NCI-H510A treated with DMSO at 0.1 percent for 48 hours (cell line): ENCODE measurements around the gene MGMT.

Experiments used
- DNase-seq: peaks from one replicate; lab custom pipeline; 2025; lab: John Stamatoyannopoulos, UW

Gene MGMT

DNA sequence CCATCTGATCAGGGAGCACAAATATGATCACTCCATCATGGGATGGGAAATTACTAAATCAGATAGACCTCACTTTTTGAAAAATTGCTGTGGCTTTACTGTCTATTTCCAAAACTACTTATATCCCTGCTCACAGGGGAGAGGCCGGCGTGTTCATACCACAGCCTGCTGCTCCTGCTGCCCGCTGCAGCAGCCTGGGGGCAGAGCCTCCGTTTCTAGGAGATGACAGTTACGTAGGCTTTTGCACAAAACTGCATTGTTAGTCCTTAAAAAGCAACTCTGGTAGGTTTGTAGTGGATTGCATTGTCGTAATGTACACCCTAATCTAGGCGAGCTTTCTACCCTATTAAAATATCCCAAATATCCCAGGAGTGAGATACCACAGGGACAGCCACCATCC lies 293.4 kb downstream of the MGMT start:
- no peak for DNase-seq

- no peak for DNase-seq
These were observed 294.3 kb downstream of the MGMT start for GRCh38 chr10:129761197-129761972.

DNA sequence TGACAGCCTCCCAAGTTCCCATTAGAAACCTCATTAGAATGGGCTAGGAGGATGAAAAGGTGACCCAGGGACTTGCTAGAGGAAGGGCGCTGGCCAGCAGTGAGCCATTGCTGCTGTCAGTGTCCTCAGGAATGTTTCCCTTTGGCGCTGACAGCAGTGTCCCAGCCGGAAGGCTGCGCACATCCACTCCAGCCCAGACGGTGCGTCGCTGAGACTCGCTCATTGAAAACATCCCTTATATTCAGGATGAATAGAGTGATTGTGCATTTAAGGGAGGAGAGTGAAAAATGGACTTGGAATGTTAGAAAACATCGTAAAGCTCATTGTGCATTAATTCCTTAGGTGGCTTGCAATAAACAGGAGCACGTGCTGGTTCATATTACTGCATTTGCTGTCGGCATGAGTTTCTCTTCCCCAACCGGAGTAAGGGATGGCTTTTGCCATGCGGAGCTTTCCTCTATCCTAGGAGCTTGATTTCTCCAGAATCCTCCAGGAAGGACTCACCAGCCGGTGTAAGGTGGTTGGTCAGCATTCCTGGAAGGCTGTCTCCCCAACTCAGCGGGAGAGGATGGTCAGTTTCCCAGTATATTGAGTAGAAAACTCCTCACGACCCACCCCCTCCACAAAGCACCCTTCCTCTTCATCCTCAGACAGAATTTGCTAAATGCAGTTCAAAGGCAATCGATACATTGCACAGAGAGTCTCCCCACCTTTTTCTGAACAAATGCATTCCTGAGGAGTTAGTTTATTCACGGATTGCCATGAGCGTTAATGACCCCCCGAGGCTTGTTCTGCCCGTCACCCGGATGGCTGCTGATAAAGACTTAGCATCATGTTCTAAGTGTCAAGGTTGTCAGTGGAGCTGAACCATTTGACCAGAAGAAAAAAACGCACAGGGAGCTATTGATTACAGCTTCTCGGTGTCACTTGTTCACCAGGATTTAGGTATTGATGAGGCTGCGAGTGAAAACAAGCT lies 295.2 kb downstream of the MGMT start:
- no peak for DNase-seq

DNA sequence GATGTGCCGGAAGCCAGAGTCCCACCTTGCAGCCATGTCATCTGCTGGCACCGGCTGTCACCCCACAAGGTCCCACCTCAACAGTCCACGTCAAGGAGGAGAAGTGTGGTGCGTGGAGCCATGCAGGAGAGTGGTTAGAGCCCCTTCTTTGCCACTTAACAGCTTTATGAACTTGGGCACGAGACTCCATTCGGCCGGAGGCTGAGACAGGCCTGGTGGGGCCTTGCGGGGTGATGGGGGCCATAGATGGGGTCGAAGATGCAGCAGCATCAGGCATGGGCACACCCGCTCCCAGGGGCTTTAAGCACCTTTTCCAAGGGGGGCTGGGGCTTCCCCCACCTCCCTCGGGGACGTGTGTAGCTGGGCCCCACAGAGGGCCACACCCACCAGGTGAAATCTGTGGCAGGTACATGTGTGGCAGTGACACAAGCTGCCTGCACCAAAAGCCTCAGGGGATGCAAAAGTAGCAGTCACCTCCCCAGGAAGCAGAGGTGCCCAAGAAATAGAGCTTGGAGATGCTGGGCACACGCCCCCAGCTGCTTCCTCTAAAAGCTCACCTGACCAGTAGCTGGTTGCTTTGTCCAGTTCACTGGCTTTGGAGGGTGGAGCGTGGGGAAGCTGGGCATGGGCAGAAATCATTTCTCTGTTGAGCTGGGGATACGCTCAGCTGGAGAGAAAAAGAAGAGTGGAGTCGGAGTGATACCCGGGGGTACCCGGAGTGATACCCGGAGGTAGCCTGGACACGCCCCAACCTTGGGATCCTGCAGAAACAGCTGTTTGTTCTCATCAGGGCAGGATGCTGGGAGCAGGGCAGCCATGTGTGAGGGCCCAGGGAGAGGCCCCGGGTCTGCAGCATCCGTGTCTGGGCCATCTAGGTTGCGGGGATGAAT lies 297.2 kb downstream of the MGMT start:
- DNase-seq, result no peak

DNA sequence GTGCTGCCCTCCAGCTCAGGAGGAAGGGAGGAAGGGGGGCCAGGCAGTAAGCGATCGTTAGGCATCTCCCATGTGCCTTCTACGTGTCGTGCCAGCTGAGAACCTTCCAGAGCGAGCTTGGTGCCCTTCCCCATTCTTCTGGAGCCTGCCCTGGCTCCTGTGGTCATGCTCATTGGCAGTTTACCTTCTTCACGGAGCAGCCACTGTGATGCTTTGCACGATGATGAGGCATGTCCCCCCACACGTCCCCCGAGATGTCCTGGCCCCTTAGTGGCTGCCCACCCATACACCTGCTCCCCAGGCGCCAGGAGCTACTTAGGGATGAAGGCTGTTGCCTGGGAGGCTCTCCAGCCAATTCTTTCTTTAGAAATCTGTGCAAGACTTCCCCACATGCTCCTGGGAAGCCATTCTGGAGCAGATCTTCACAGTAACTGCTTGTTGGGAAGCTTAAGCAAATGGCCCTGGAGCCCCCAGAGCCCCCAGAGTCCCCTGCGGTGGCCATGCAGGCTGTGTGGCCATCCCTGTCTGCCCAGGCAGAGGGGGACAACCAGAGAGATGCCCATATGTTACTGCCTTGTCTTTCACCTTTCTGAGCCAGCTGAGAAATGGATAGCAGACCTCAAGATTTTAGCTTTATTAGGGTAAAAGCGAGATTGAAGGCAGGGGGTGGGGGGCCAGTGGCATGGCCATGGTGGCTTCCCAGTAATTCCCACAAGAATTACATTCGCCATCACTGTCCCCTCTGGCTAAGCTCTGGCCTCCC lies 298.0 kb downstream of the MGMT start:
- DNase-seq, result no peak

GRCh38 chr10:129765664-129766550 lies 298.9 kb downstream of the MGMT start:
- DNase-seq, result no peak

- no peak for DNase-seq
These were observed 299.8 kb downstream of the MGMT start for GRCh38 chr10:129766611-129767550.

DNA sequence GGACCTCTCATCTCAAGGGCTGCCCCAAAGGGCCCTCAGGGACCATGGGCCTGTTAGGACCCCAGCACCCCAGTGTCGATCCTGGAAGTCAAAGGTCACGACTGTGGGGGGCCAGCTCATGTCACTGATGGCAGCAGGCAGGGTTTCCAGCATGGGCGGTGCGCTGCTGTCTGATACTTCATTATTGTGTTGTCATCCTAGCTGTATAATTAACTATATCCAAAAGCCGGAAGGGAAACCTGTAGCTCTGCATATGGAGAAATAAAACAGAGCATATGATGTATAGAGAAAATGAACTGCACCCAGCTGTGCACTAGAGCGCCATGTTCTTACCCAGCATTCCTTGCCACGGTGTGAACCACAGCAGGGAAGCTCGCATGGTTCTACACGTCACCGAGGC lies 300.7 kb downstream of the MGMT start:
- no peak for DNase-seq

DNA sequence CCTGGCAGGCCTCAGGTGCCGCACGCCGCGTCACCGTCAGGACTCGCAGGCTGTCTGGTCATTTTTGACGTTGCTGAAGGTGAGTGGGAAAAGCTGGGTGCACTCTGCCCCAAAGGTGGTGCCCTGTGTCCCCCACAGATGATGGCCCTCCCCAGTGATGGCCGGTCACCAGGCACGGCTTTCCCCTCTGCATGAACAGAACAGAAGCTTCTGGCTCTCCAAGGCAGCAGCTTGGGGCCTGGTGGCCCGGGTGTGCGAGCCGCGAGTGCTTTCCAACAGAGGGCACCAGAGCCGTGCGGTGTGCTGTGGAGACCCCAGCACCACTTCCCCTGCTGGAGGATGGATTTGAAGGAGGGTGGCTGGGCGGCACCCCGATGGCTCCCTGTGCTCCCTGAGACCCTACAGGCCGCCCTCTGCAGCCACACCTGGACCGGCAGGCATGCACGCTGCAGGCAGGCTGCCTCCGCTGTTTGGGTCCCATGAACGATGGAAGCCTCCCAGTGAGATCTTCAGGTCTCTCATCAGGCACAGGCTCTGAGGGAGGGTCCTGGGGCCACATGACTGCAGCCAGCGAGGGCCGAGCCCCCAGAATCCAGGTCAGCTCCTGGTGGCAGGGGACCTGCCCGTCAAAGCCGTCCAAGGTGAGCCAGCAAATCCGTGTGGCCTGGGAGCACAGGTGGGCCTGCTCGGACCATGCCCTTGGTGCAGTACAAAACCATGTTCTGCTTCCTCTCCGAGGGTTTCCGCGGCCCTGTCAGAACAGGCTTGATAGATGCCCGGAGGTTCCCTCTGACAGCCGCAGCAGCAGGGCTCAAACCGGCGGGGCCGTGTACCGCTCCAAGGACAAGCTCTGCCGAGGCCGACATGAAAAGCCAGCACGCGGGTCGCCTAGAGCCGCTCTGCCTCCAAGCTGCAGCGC lies 301.7 kb downstream of the MGMT start:
- no peak for DNase-seq

GRCh38 chr10:129769381-129770116 lies 302.5 kb downstream of the MGMT start:
- DNase-seq, result no peak

GRCh38 chr10:129770286-129770685 lies 303.2 kb downstream of the MGMT start:
- DNase-seq, result no peak

- no peak for DNase-seq
These were observed 304.0 kb downstream of the MGMT start for GRCh38 chr10:129771024-129771423.

- no peak for DNase-seq
These were observed 304.5 kb downstream of the MGMT start for GRCh38 chr10:129771576-129771975.

DNA sequence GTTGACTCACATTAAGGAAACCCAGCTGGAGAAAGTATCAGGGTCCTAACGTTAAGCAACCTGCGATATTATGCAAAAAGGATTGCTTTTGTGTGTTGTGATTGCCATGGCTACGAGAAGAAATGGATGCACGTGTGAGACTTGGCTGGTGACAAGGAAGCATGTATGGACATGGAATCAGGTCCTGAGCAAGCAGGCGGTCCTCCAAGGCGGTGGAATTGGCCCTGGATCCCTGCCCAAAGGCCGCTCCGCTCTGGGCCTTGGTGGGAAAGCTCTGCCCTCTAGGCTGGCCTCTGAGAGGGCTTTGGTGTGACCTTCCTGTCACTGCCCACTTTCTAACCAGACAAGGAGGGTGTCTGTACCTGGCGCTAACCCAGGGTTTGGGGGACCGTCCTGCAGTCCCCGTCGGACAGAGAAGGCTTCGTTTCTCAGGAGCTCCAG lies 305.0 kb downstream of the MGMT start:
- no peak for DNase-seq

GRCh38 chr10:129772468-129773358 lies 305.7 kb downstream of the MGMT start:
- no peak for DNase-seq

DNA sequence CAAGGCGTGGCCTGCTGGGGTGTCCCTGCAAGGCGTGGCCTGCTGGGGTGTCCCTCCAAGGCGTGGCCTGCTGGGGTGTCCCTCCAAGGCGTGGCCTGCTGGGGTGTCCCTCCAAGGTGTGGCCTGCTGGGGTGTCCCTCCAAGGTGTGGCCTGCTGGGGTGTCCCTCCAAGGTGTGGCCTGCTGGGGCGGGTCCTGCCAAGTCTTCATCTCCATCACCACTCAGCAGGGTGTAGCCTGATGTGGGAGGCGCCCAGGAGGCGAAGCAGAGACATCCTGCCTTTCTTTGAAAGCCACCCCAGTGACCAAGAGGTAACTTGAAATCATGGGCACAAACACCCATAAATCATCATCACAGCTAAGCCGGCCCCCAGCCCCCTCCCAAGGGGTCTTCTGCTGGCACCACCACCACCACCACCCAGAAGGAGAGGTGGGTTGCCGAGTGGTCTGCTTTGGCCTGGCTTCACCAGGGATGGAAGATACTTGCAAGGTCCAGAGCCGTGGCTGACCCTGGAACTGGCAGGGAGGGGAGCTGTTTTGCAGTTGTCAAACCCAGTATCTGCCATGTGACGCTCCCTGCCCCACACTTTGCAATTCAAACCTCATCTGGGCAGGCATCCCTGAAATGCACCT lies 306.4 kb downstream of the MGMT start:
- no peak for DNase-seq
